ENCODE results near the gene FAM229A. TPM values are rescaled to one million over a fixed set of nuclear protein-coding genes. Genes with fewer than 3 reads are reported as not detected.

FAM229A gene
- total and polyA plus RNA-seq, 9 of the 15 experiments (the other 6 are each of a cell fraction or from before 2014, with no cell fraction given) = 0.04 to 21.6 (median 7.4) TPM

- TF ChIP-seq CREB3 (tag; conservative IDR thresholded peaks at IDR 0.05; ENCODE audit: low read depth) = no peak
- TF ChIP-seq ARID3A (IDR thresholded peaks at IDR 0.05; ENCODE audit: borderline replicate concordance, low read depth, low read length) = no peak
- TF ChIP-seq HMBOX1 (IDR thresholded peaks at IDR 0.05) = no peak
- TF ChIP-seq WHSC1 (IDR thresholded peaks at IDR 0.05; ENCODE audit: low read length) = no peak
- no peak for TF ChIP-seq ATF4 (CRISPR knock-in tag; IDR thresholded peaks at IDR 0.05)
- TF ChIP-seq ZBTB17 (CRISPR knock-in tag; IDR thresholded peaks at IDR 0.05) = 0 out of 2 replicates have a peak, but pooled peaks have one; percentile 14
- no peak for TF ChIP-seq CBFA2T2 (conservative IDR thresholded peaks at IDR 0.05)
- no peak for TF ChIP-seq ARID2 (IDR thresholded peaks at IDR 0.05)
Measured at GRCh38 chr1:32351399-32352238, 10.7 kb downstream of the FAM229A start (continued).

All from K562 (cell line).